Adrenal gland (tissue), 5 donors: ENCODE measurements around the gene REEP1.

ENCODE experiments used
- POLR2A ChIP-seq, 2 donors: fragments of 450-650 bp; IDR thresholded peaks; one replicate each; pipeline ENCODE4 v1.6.1; 2017; ENCODE audit warnings: antibody characterized with exemption in 2 of 2, mild to moderate bottlenecking in 2 of 2, moderate library complexity in 1 of 2
- TF ChIP-seq, protein P1 (sequence below), 6 experiments: fragments of 450-650 bp in 4 of 6; fragments of 200-600 bp in 2 of 6; sonication (generic) in 1 of 6; IDR thresholded peaks; 1 replicate in 5 of 6; 2 replicates in 1 of 6; pipeline versions ENCODE4 v1.5.1 to v1.8.0; 2016 to 2021; ENCODE audit warnings: antibody characterized with exemption in 6 of 6, mild to moderate bottlenecking in 2 of 6, moderate library complexity in 1 of 6
- donor health status: DM: no; HTN: no; CAD: no.

DNA sequence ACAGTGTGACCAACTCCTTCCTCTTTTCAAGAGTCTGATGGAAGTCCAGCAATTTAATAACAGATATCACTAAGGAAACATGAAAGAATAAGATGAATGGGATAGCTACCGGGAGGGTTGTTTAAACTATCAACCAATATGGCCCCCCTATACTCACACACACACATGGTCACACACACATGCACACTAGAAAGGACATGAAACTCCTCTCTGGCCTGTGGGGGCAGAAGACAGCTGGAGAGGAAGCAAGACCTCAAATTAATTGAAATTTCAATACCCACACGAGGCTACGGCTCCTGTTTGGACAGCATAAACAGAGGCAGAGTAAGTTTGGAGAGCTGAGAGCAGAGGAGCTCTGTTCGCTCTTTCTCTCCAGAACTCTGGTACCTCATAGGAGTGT, 34.7 kb upstream of the REEP1 start:
- no peak for TF ChIP-seq POLR2A (IDR thresholded peaks at IDR 0.05)
- TF ChIP-seq, protein P1, sequence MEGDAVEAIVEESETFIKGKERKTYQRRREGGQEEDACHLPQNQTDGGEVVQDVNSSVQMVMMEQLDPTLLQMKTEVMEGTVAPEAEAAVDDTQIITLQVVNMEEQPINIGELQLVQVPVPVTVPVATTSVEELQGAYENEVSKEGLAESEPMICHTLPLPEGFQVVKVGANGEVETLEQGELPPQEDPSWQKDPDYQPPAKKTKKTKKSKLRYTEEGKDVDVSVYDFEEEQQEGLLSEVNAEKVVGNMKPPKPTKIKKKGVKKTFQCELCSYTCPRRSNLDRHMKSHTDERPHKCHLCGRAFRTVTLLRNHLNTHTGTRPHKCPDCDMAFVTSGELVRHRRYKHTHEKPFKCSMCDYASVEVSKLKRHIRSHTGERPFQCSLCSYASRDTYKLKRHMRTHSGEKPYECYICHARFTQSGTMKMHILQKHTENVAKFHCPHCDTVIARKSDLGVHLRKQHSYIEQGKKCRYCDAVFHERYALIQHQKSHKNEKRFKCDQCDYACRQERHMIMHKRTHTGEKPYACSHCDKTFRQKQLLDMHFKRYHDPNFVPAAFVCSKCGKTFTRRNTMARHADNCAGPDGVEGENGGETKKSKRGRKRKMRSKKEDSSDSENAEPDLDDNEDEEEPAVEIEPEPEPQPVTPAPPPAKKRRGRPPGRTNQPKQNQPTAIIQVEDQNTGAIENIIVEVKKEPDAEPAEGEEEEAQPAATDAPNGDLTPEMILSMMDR (IDR thresholded peaks at IDR 0.05): no peak
